Measurements from ENCODE around the gene R3HDM2. TPM values are rescaled to one million over a fixed set of nuclear protein-coding genes. Genes with fewer than 3 reads are reported as not detected.
"Not testable (repeated sequence)": the region's sequence is repeated elsewhere in the genome, so short reads cannot be mapped to it uniquely, and the experiment has no call there.

R3HDM2 gene
- total RNA-seq, 1 donor from 2014 or later: 32.9 TPM

GRCh38 chr12:57426948-57427347 lies 3.9 kb downstream of the R3HDM2 start:
- not testable (repeated sequence) for DNase-seq

- no peak for DNase-seq
Observed at GRCh38 chr12:57420482-57420881, 10.4 kb downstream of the R3HDM2 start.

- DNase-seq: no peak
Observed at GRCh38 chr12:57419495-57419894, 11.3 kb downstream of the R3HDM2 start.

DNA sequence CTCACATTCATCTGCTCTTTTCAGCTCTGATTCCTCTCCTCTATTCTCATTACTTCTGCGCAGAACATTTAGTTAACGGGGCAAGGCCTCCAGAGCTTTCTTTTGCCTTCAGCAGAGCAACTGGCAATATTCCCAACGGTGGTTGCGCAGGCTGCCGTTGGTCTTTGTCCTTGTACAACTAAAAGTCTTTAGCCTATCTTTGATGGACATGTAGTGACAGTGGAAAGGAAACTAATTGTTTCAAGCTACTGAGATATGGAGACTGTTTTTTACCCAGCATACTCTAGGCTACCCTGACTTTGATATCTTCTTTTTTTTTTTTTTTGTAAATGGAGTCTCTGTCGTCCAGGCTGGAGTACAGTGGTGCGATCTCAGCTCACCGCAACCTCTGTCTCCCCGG lies 12.6 kb downstream of the R3HDM2 start:
- no peak for DNase-seq

- DNase-seq: no peak
Observed at GRCh38 chr12:57416039-57416996, 14.5 kb downstream of the R3HDM2 start.

GRCh38 chr12:57415088-57415487 lies 15.8 kb downstream of the R3HDM2 start:
- no peak for DNase-seq

GRCh38 chr12:57414160-57414559 lies 16.7 kb downstream of the R3HDM2 start:
- DNase-seq: not testable (repeated sequence)

GRCh38 chr12:57410534-57410933 lies 20.3 kb downstream of the R3HDM2 start:
- DNase-seq: no peak

- no peak for DNase-seq
Observed at GRCh38 chr12:57404966-57405640, 25.7 kb downstream of the R3HDM2 start.

- DNase-seq: not testable (repeated sequence)
Observed at GRCh38 chr12:57402156-57402555, 28.7 kb downstream of the R3HDM2 start.

DNA sequence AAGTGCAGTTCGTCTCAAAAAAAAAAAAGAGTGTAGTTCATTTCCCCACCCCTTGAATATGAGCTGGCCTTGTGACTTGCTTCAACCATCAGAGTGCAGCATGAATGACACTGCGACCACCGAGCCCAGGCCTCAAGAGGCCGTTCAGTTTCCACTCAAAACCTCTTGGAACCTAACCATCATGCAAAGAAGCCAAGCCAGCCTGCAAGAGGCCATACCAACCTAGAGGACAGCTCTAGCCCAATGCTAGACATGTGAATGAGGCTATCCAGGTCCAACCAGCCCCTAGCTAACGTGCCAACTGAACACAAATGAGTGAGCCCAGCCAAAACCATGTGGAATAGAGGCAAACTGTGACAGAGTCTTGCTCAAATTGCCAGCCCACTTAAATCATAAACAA lies 29.7 kb downstream of the R3HDM2 start:
- DNase-seq: no peak

- not testable (repeated sequence) for DNase-seq
Observed at GRCh38 chr12:57399718-57400463, 31.0 kb downstream of the R3HDM2 start.

GRCh38 chr12:57397441-57397840 lies 33.4 kb downstream of the R3HDM2 start:
- DNase-seq: no peak

- no peak for DNase-seq
Observed at GRCh38 chr12:57395121-57395520, 35.7 kb downstream of the R3HDM2 start.

DNA sequence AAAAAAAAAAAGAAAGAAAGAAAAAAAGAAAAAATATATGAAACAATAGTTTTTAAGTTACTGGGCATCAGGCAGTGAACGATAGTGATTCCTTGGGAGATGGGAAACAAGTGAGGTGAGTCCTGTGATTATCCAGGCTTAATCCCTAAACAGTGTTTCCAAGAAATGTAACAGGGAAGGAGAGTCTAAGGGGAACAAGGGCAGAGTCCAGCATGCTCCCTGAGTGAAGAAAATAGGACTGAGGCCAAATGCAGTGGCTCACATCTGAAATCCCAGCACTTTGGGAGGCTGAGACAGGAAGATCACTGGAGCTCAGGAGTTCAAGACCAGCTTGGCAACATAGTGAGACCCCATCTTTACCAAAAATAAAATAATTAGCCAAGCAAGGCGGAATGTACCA lies 40.7 kb downstream of the R3HDM2 start:
- no peak for DNase-seq

- no peak for DNase-seq
Observed at GRCh38 chr12:57389033-57389432, 41.8 kb downstream of the R3HDM2 start.

- DNase-seq: no peak
Observed at GRCh38 chr12:57388425-57388824, 42.4 kb downstream of the R3HDM2 start.

DNA sequence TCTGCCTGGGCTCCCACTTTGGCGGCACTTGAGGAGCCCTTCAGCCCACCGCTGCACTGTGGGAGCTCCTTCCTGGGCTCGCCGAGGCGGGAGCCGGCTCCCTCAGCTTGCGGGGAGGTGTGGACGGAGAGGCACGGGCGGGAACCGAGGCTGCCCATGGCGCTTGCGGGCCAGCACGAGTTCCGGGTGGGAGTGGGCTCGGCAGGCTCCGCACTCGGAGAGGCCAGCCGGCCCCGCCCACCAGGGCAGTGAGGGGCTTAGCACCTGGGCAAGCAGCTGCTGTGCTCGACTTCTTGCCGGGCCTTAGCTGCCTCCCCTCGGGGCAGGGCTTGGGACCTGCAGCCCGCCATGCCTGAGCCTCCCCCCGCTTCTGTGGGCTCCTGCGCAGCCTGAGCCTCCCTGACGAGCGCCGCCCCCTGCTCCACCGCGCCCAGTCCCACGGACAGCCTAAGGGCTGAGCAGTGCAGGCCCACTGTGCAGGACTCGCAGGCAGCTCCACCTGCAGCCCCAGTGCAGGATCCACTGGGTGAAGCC lies 44.6 kb downstream of the R3HDM2 start:
- DNase-seq: no peak

DNA sequence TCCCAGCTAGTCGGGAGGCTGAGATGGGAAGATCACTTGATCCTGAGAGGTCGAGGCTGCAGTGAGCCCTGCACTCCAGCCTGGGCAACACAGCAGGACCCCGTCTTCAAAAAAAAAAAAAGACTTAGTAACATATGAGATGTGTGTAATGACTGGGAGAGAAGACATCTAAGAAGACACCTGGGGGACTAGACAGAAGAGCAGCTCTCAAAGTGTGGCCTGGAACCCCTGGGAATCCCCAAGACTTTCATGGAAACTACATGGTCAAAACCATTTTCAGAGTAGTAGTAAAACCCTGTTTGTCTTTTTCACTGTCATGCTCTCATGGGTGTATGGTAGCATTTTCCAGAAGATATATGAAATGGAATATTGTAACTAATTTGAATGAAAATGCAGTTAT lies 45.3 kb downstream of the R3HDM2 start:
- DNase-seq: no peak

- DNase-seq: no peak
Observed at GRCh38 chr12:57384478-57384877, 46.4 kb downstream of the R3HDM2 start.

GRCh38 chr12:57381693-57382220 lies 49.1 kb downstream of the R3HDM2 start:
- no peak for DNase-seq

DNA sequence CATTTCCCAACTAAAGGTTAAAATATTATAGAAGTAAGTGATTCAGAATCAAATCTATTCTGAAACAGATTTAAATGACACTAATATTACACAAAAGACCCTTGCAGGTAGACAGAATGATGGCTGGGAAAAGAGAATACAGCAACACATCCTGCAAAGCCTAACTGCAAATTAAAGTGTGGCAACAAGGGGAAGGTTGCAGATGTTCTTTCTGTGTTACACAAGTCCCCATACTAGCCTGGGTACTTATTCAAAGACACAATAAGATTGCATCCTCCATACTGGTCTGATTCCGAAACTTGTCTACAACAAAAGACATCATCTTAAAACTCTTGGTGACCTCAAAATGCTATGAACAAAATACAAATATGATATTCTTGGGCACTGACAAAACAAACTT lies 50.5 kb downstream of the R3HDM2 start:
- DNase-seq: no peak

All from skin of body (tissue), 2 donors.